HFFc6 (cell line): ENCODE results near the gene BCAS1. TPM values are rescaled to one million over a fixed set of nuclear protein-coding genes. Genes with fewer than 3 reads are reported as not detected.

ENCODE experiments used
- DNase-seq: peaks from one replicate; pipeline ENCODE4 v3.0.0-alpha.2; 2018
- H3K27ac Mint-ChIP-seq: 2 replicates; pipeline ENCODE4 v1.8.0; 2020; ENCODE audit warnings: mild to moderate bottlenecking, mixed read lengths
- H3K27me3 Mint-ChIP-seq: 2 replicates; pipeline ENCODE4 v1.8.0; 2021; ENCODE audit warnings: mild to moderate bottlenecking, moderate library complexity, mixed read lengths; ENCODE audit not compliant: insufficient read depth
- H3K36me3 Mint-ChIP-seq: 2 replicates; pipeline ENCODE4 v1.8.0; 2021; ENCODE audit warnings: low read depth, mixed read lengths
- H3K4me1 Mint-ChIP-seq: 2 replicates; pipeline ENCODE4 v1.8.0; 2020; ENCODE audit warnings: low read depth, mixed read lengths
- H3K4me3 Mint-ChIP-seq: 2 replicates; pipeline ENCODE4 v1.8.0; 2020; ENCODE audit warnings: mild to moderate bottlenecking, moderate library complexity, mixed read lengths
- H3K9me3 Mint-ChIP-seq: 2 replicates; pipeline ENCODE4 v1.8.0; 2020; ENCODE audit warnings: mild to moderate bottlenecking, mixed read lengths
- CTCF ChIP-seq: fragments of 200-600 bp; sonication (generic); IDR thresholded peaks from 2 replicates; pipeline ENCODE4 v1.5.0; 2021; ENCODE audit warnings: antibody characterized with exemption, mild to moderate bottlenecking
- total RNA-seq, 6 experiments: library from RNA; stranded (reverse); fragmentation: NEBNext Ultra II Directional; extraction: Animal tissue kit (Norgen Biotek cat#: 25700); gene quantifications; 2 replicates in 1 of 6; 3 replicates in 5 of 6; pipeline ENCODE4 v1.2.3, GENCODE V29; 2021

BCAS1 gene
- total RNA-seq, 6 experiments from 2014 or later, result 0.07 TPM; not detected in 5

- no peak overlapping the region for H3K27ac Mint-ChIP-seq
- no peaks in the 10 kb centered on the region for H3K36me3 Mint-ChIP-seq
- H3K4me3 Mint-ChIP-seq, result no peak overlapping the region
- no peak for DNase-seq
- H3K9me3 Mint-ChIP-seq, result no peaks in the 10 kb centered on the region
- H3K27me3 Mint-ChIP-seq, result peaks cover 7% of the 10 kb centered on the region
- TF ChIP-seq CTCF, result no peak
- H3K4me1 Mint-ChIP-seq, result peaks cover 9% of the 10 kb centered on the region
These were observed 23.8 kb upstream of the BCAS1 start for GRCh38 chr20:54094268-54094580.

DNA sequence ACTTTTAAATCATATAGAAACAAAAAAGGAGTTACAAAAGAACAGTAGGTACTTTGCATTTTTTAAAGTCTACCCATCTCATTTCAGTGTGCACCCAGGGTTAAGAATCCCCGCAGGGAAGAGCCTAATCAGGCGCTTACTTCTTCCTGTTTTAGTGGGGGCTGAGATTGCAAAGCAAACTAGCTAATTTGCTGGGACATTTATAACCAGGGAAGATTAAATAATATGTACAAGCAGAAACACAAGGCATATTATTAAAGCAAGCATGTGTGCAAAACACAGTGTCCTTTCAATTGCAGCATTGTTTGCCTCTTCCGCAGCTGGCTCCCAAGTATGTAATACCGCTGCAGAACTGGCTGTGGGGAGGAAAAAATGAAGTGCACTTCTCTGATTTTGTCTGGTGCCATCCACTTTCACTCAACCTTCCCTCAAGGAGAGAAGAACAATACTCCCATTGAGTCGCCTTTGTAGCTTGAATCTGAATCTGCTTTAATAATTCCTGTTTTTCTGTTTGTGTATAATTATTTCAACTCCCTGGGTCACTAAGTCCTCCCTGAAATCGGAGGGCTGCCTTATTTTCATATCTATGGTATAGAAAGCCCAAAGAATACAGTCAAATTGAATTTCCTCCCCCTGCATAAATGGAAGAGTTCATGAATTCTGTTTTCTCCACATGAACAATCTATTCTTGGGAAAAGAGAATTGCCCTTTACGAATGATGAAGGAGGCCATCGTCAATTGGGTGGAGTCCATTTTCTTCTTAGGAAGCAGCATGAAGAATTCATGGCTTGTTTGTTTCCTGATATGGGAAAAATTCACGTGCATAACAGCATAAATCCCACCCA is 23.3 kb upstream of the BCAS1 start:
- DNase-seq, result no peak
- Mint-ChIP-seq H3K36me3 (no peaks in the 10 kb centered on the region), H3K4me3 (no peak overlapping the region), H3K27ac (no peak overlapping the region), H3K9me3 (no peaks in the 10 kb centered on the region), H3K27me3 (peaks cover 9% of the 10 kb centered on the region), H3K4me1 (peaks cover 13% of the 10 kb centered on the region)
- no peak for TF ChIP-seq CTCF

GRCh38 chr20:54092021-54092420 is 21.6 kb upstream of the BCAS1 start:
- Mint-ChIP-seq H3K9me3 (no peaks in the 10 kb centered on the region), H3K27ac (no peak overlapping the region), H3K4me3 (no peak overlapping the region), H3K36me3 (no peaks in the 10 kb centered on the region), H3K27me3 (peaks cover 11% of the 10 kb centered on the region; the same call in 1 of the 2 replicates), H3K4me1 (peaks cover 20% of the 10 kb centered on the region)
- no peak for DNase-seq
- TF ChIP-seq CTCF, result no peak

DNA sequence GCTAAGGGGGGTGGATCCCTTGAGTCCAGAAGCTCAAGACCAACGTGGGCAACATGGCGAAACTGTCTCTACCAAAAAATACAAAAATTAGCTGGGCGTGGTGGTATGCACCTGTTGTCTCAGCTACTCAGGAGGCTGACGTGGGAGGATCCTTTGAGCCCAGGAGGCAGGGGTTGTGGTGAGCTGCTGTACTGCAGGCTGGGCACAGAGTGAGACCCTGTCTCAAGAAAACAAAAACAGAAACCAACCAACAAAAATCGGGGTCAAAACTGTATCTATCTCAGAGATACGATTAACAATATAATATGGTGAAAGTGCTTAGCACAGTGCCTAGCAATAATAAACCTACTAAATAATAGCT is 20.7 kb upstream of the BCAS1 start:
- TF ChIP-seq CTCF, result no peak
- no peaks in the 10 kb centered on the region for H3K9me3 Mint-ChIP-seq
- H3K27me3 Mint-ChIP-seq, result peaks cover 11% of the 10 kb centered on the region; the same call in 1 of the 2 replicates
- no peaks in the 10 kb centered on the region for H3K36me3 Mint-ChIP-seq
- no peak for DNase-seq
- H3K4me3 Mint-ChIP-seq, result no peak overlapping the region
- H3K4me1 Mint-ChIP-seq, result peaks cover 22% of the 10 kb centered on the region
- no peak overlapping the region for H3K27ac Mint-ChIP-seq

DNA sequence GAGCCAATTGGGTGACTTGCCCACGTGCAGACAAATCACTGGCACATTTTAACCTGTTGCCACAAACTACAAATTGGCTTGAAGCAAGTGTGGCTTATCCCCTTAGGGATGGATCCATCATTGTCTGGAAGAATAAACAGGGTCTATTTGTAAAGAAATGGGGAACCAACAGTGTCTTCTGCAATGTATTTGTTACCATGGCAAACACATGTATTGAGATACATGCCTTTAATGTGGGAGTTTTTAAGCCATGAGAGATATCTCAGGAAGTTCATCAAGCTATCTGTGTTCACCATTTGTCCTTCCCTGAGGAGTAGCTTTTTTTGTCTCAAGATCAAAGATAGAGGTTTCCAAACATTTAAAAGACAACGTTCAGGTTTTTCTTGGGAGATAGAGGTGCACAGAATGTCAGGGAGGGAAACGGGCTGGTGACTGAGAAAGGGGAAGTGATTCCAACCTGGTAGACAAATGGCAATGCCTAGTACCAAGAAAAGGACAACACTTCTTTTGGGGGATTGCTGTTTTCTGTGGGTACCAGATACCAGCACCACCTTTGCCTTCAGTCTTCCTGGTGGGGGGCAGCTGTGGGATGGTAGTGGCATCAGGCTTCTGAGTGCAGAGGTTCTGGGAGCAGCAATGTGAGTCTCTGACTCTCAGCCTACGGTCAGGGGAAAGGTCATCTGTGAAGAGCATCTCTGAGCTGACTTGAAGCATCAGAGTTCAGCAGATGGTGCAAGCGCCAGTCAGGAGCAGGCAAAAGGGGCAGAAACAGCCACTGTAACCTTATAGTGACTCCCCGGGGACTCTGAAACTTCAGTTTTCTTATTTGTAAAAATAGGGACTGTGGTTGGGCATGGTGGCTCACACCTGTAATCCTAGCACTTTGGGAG is 20.1 kb upstream of the BCAS1 start:
- Mint-ChIP-seq H3K4me3 (no peak overlapping the region), H3K27me3 (peaks cover 11% of the 10 kb centered on the region; the same call in 1 of the 2 replicates), H3K9me3 (no peaks in the 10 kb centered on the region), H3K27ac (no peak overlapping the region), H3K4me1 (peaks cover 29% of the 10 kb centered on the region), H3K36me3 (no peaks in the 10 kb centered on the region)
- no peak for TF ChIP-seq CTCF
- DNase-seq, result no peak
